ENCODE measurements around the gene C6orf120.

- no peak for TF ChIP-seq CTCF (IDR thresholded peaks at IDR 0.05)
- TF ChIP-seq POLR2A (IDR thresholded peaks at IDR 0.05): no peak
Observed at GRCh38 chr6:169702840-169703246, 917 bp downstream of the C6orf120 start.
